GM18861 (cell line): Measurements from ENCODE around the gene ZNF367.
"Not testable (repeated sequence)": the region's sequence is repeated elsewhere in the genome, so short reads cannot be mapped to it uniquely, and the experiment has no call there.

ENCODE experiments used
- ATAC-seq: cut with Tn5 transposase; IDR thresholded peaks from one replicate; pipeline ENCODE4 v1.9.1; 2021; ENCODE audit not compliant: unreplicated experiment

Gene ZNF367

DNA sequence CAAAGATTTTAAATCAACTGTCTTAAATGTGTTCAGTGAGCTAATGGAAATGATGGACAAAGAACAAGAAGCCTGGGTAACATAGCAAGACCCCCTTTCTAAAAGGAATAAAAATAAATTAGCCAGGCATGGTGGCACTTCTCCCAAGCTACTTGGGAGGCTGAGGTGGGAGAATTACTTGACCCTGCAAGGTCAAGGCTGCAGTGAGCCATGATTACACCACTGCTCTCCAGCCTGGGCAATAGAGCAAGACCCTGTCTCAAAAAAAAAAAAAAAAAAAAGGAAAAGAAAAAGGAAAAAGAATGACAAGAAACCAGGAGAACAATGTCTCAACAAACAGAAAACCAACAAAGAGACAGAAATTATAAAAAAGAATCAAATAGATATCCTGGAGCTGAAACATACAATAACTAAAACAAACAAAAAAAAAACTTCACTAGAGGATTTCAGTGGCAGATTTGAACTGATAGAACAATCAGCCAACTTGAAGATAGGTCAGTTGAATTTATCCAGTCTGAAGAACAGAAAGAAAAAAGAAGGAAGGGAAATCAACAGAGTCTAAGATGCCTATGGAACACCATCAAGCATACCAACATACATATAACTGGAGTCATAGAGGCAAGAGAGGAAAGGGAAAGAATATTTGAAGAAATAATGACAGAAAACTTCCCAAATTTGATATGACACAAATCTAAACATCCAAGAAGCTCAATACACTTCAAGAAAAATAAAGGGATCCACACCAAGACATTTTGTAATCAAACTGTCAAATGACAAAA, 17.8 kb downstream of the ZNF367 start:
- ATAC-seq, result no peak

DNA sequence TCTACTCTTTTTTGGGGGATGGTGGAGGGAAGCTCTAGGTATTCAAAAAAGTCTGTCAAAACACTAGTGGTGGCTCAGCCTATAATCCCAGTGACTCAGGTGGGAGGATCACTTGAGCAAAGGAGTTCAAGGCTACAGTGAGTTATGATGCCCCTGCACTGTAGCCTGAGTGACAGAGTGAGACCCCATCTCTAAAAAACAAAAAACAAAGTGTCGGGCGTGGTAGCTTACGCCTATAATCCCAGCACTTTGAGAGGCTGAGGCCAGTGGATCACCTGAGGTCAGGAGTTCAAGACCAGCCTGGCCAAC, 18.9 kb downstream of the ZNF367 start:
- ATAC-seq, result no peak

DNA sequence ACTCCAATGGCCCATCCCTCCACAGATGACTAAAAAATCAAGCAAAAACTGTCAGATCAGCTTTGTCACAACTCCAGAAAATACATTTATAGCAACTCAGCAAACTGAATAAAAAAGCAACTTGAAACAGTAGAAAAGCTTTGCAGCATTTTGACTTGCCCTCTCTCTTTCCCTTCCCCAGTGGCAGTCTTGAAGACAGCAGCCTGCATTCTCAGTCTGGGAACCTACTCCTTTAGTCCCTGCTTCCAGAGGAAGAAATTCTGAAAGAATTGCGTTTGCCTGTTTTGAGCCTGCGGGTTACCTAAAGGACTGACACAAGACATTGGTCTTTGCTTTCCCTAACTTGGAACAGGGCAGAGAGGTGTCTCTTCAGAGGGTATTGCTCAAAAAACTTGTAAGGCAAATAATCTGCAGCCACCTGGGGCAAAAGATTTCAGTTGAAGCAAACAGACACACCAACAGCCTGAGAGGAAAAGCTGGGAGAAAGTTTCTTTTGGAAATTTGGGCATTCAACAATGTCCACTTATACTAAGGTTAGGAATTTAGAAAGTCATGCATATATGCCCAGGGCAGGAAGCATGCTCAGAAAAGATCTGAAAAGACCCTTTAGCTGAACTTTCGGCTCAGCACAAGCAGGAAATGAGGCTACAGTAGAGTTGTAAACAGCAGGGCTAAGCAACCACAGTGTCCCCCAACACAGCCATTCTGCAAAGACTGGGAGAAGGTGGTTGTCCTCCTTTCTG, 19.4 kb downstream of the ZNF367 start:
- peak; percentile 64 for ATAC-seq

DNA sequence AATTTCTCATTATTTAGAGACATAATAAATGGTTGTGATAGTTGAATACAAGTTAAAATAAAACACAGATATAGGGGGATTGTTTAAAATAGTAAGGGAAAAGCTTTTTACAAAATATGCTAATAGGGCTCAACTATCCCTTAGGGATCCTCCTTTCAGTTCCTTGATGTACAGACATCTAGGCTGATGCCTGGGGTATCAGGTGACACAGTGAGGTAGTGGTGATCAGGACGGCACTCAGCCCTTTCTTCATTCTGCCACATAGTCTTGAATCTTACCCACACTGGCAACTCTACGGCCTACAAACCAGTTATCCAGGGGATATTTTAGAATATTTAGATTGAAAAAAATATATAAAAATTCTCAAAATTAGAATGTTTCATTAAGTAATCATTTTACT, 22.2 kb downstream of the ZNF367 start:
- no peak for ATAC-seq

DNA sequence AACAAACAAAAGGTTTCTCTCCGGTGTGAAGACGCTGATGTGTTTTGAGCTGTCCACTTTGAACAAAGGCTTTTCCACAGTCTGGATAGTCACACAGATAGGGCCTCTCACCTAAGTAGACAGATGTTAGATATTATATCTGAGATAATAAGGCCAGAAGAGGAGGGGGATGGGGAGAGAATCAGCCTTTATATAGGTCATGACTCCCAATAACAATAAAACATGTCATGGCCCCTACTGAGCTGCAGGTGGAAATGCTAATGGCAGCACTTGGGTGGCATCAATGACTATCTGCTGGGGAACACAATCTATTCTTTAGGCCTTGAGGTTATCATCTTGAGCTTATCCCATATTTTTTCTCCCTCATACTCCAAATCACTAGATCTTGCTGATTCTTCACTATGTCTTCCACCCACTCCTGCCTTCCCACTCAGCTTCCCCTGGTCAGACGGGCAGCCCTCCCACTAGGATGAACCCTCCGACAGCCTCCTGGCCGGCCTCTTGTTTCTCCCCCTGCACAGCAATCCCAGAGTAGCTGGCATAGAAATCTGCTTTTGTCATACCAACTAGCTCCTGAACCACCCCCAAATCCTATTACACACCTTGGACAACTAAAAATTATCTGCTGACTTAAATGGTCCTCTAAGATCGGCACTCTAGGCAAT, 23.2 kb downstream of the ZNF367 start:
- no peak for ATAC-seq

DNA sequence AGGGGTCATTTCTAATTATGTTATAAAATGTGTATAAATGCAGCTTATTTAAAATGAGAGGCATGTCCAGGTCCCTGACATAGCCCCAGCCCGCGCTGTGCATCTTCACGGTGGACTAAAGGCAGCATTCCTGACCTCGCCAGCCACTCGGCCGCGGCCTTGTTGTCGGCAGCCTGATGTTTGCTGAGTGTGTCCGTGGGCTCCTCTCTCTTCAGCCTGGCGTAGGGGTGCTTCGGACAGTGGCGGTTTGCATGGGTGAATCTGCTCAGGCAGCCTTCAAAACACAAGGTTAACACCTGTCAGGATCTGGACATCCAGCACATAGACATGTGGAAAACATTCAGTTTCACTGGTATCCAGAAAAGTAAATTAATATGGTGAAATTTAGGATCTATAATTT, 25.9 kb downstream of the ZNF367 start:
- ATAC-seq, result no peak

DNA sequence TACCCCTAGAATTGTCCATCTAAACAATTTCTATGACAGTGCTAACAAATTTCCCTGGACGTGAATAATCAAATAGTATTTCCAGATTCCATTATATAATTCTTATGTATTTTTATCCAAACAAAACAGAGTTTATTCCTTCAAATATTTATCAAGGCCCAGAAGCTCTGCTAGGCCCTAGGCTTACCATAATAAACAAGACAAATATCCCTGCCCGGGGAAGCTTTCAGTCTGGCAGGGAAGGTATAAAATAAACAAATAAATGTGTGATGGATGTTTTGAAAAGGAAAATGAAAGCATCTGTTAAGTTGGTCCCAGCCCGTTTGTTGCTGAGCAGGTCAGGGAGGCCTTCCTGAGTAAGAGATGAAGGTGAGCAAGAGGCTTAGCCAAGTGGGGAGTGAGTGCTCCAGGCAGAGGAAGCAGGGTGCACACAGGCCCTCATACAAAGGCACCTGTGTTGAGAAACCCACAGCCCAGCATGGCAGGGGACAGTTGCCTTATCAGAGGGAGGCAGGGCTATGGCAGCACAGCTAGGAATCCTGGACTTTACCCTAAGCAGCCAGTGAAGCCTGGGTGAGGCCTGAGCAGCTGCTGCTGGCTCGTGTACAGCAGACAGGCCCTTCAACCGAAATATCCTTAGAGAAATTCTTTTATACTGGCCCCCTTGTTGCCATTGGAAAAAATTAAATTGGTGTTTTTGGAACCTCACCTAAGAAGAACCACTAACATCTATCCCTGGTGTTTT, 27.0 kb downstream of the ZNF367 start:
- no peak for ATAC-seq

DNA sequence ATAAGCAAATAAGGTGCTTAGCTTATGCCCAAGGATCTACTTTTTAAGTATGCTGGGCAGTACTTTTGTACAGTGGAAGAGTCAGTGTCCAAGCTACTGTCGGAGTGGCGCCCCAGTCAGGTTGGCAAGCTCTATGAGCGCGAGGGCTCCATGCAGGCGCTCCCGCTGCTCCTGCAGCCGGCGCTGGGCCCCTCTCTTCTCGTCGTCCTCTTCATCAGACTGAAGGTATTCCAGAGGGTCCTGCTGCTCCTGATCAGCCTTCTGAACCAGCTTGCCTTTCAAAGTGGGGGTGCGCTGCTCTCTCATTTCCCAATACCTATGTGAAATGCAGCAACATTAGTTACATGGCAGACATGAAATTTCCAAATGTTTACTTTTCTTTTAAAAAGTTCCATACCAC, 30.0 kb downstream of the ZNF367 start:
- ATAC-seq, result no peak

DNA sequence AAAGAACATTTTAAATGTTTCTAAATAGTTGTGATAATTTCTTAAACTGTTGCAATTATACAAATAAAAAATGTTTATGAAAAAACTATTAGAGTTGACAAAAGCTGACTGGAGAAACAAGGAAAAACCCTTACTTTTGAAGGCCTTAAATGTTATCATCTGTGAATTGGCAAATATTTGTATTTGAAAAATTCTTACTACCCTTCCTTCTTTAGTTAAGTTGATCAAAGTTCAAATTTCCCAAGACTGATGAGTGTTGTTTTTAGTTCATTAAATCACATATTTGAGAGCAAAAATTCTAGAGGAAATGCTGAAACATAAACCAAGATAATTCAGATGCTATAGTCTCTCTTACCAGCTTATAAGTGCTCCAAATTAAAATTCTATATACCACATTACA, 32.0 kb downstream of the ZNF367 start:
- no peak for ATAC-seq

DNA sequence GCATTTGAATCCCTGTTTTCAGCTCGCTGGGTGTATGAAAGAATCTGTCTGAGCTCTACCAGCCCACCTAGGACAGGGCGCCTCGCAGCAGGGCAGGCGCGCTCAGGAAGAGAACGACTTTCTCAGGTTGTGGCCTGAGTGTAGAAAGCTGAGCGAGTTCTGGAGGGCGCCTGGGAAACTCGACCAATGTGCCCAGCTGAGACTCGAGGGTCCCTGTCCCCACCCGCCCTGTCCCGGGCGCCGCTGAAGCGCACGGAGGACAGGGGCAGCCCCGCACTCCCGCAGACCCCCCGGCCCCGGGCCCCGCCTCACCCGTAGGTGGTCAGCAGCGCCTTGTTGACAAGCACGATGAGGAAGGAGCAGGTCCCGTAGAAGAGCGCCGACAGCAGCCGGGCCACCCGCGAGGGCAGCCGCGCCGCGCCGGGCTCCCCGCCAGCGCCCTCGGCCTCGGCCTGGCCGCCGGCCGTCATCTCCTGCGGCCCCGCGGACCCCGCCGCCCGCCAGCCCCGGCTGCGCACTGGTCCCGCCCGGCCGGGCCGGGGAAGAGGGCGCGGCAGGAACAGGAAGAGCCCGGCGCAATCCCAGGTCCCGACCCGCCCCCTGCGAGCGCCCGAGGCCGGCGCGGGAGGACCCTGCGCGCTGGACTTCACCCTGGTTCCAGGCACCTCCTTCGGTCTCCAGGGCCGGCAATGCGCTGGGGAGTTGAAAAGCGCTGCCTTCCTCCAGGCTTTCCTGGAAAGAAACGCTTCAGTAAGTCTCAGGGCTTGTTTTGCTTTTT, 34.8 kb downstream of the ZNF367 start, which contains the start of gene SLC35D2:
TSS of gene SLC35D2 (minus strand) at position 547 of the 778 bp plus-strand sequence. CDS start at position 470, 77 bp downstream.
- no peak for ATAC-seq

DNA sequence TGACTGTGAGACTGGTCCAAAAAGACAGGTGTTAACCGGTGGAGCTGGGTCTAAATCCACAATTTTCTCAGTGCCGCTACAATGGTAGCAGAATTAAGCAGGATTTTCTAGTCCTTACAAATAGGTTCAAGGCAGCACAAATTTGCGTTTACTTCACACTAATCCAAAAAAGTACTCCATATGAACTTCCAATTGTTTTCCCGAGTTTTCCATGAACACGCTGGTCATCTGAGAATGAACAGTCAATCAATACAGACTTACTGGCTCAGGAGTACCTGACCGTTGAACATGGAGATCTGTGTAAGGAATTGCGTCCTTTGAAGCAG, 35.4 kb downstream of the ZNF367 start:
- no peak for ATAC-seq

DNA sequence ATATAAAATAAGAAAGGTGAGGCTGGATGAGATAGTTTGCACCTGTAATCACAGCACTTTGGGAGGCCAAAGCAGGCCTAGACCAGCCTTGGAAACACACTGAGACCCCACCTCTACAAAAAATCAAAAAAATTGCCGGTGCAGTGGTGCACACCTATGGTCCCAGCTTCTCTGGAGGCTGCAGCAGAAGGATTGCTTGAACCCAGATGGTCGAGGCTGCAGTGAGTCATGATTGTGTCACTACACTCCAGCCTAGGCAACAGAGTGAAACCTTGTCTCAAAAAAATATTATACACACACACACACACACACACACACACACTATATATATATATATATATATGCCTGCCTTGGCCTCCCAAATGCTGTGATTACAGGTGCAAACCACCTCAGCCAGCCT, 36.0 kb downstream of the ZNF367 start:
- no peak for ATAC-seq

DNA sequence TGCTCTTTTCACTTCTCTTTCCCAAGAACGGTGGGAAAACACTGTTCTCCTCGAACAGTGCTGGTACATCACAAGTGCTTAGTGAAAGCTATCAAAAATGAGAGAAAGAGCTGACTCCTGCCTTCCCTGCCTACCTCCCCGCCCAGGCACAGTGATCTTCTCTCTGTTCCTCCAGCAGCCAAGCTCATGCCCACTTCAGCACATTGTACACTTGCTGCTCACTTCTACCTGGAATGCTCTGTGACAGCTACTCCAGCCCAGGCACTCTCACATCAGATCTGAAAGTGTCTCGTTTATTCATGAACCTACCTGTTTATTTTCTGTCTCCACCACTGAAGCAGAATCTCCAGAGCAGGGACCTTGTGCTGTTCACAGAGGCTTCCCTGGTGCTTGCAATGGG, 36.5 kb downstream of the ZNF367 start:
- no peak for ATAC-seq

DNA sequence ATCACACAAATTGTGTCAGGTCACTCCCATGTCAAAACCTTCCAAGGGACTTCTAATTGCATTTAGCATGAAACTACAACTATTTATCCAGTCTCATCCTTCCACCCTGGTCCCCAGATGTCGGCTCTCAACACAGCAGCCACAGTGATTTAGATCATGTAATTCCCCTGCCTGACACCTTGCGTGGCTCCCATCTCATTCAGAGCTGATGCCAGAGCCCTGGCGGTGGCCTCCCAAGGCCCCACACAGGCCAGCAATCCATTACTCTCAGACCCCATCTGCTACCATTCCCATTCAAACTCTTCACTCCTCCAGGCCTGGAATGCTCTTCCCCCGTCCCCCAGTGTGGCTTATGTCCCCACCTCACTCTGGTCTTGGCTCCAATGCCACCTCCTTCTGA, 37.0 kb downstream of the ZNF367 start:
- ATAC-seq, result no peak

DNA sequence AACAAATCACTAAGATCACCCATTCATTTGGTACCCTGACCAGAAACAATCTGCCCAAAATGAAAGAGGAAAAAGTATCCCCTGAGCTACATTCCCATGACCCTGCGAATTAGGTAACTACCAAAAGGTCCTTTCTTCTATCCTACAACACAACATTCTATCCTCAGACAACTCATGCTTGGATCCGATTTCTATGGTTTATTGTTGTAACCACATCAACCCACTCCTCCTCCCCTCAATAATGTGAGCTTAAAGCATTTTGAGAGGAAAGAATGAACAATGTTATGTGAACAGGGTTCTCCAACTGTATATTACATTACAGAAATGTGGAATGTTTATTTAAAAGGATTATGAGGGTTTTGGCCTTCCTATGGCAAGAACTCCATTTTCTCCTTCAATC, 38.7 kb downstream of the ZNF367 start:
- no peak for ATAC-seq

DNA sequence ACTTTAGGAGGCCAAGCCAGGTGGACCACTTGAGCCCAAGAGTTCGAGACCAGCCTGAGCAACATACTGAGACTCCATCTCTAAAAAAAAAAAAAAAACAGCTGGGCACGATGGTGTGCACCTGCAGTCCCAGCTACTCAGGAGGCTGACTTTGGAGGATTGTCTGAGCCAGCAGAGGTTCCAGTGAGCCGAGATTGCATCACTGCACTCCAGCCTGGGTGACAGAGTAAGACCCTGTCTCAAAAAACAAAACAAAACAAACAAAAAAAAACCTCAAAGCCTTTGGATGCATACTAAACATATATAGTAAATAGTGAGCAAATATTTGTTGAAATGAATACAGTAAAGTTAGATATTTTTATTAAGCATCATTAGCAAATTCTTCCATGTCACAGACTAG, 40.0 kb downstream of the ZNF367 start:
- ATAC-seq, result no peak

DNA sequence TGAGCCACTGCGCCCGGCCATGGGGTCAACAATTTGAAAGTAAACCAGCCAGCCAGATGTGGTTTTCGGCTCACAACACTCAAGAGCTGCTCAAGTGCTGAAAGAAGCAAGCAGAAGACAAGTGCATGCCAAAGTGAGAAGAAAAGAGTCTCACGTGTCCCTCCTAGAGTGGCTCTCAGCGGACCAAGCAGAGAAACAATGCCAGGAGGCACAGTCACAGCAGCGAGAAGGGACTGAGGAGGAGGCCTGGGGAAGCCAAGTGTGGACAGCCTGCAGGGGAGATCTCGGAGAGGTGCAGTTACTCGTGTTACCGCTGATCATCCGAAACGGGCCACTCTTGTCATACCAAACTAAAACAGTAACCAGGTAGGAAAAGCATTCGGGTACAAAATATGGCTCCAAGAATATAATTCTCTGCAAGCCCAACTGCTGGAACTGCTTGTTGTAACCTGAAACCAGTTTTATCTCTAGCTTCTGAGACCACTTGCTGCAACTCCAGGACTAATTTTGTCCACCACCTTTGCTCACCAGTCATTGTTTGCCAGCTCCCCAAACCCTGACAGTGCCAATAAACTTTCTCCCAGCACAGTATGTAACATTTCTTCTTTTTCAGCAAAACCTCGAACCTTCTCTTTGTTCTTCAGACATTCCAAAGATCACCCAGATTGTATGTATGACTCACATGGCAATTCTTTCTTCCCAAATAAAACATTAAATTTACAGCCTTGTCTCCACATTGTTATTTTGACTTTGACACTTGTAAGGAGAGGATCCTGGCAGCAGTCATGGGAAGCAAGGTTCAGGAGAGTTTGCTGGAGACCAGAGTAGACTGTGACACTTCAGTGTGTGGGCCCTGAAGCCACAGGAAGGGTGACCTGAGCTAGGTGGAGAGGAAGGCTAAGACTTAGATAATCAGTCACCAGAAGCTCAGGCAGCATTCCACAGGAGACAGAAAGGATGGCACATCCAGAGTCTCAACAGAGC, 41.0 kb downstream of the ZNF367 start:
- ATAC-seq, result no peak

DNA sequence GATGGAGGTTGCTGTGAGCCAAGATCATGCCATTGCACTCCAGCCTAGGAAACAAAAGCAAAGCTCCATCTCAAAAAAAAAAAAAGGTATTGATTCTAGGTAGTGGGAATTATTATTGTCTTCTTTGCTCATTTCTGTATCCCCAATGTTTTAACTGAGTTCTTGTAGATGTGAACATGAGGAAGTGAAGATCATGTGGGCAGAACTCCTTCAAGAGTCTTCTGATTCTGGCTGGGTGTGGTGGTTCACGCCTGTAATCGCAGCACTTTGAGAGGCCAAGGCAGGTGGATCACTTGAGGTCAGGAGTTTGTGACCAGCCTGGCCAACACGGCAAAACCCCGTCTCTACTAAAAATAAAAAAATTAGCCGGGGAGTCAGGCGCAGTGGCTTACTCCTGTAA, 42.7 kb downstream of the ZNF367 start:
- ATAC-seq, result not testable (repeated sequence)

DNA sequence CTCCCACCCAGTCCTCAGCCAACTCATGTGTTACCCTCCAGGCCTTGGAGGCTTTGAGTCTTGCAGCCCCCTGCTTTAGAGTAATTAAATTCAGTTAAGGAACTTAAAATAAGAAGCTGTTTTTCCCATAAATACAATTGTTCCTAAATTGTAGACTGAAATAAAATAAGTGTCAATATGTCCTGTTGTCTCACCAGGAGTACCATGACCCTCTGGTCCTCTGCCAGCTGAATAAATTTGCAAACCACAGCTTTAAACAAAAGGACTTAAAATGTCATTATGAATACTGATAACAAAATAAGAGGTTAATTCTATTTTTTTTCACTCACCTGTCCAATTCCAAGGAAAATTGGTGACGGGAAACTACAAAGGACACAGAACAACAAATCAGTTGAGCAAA, 50.2 kb downstream of the ZNF367 start:
- no peak for ATAC-seq
